GM12865 (cell line): ENCODE data around the gene WBP1.

Source experiments
- DNase-seq: peaks from one replicate; pipeline ENCODE4 v3.0.0; 2010; ENCODE audit warnings: low read depth
- H3K4me3 ChIP-seq: 2 replicates; pipeline ENCODE4 v1.5.1; 2011; ENCODE audit warnings: mild to moderate bottlenecking, low read depth, low read length, control low read depth
- CTCF ChIP-seq: IDR thresholded peaks from 2 replicates; pipeline ENCODE4 v1.5.1; 2011; ENCODE audit warnings: low read length, control low read depth, low read depth, inconsistent platforms; ENCODE audit not compliant: insufficient read depth; ENCODE audit errors: missing control alignments

The WBP1 gene

DNA sequence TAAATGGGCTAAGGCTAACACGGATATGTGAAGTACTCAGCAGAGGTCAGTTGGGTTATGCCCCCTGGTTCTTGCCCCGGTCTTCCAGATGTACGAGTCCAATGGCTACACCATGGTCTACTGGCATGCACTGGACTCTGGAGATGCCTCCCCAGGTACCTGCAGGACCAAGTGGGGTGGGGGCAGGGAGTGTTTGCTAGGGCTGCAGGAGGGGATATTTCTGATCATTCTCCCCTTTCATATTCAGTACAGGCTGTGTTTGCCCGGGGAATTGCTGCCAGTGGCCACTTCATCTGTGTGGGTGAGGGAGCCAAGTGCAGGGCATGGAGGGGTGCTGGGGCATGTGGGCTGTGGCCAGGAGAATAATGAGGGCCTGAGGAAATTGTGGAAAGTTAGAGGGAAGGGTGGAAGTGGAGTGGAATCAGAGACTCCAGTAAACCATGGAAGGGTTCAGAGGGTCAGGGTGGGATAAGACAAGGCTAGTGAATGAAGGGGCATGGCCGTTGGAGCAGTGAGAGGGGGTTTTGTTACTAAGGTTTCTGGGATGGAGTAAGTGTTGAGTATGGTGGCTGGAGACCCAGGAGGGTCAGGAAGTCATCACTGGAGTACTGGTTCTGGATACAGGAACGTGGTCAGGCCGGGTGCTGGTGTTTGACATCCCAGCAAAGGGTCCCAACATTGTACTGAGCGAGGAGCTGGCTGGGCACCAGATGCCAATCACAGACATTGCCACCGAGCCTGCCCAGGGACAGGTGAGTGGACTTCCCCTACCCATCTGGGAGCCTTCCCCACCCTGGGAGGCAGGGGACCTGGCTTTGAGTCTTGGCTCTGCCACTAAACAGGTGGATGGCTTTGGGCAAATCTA lies 34.8 kb upstream of the WBP1 start:
- TF ChIP-seq CTCF: no peak
- no peak for DNase-seq
- H3K4me3 ChIP-seq: no peak overlapping the region

DNA sequence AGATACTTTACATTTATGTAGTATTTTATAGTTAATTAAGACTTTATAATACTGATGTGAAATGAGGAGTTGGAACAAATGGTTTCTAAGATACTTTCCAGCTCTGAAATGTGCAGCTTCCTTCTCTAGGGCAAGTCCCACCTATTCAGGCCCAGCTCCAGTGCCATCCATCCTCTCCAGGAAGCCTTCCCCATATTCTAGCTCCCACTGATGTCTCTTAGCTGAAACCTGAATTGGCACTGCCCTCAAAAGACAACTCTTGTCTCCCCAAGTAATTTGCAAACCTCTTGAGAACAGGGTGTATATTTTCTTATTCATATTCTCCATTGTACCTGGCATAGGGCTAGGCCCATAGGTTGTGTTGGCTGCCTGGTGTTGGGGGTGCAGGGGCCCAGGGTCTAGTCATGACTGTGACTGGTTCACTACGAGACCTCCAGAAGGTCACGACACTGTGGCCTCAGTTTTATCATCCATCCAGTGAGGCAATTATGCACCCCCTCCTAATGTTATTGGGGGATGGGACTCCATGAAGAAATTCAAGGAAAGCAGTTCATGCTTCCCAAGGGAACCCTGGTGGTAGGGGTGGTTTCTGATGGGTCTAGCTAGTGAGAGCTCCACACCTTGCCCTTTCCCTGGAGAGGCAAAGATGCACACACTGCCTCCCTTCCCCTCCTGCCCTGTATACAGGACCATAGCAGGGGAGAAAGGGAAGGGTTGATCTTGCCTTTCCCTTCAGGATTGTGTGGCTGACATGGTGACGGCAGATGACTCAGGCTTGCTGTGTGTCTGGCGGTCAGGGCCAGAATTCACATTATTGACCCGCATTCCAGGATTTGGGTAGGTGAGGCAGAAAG lies 33.9 kb upstream of the WBP1 start:
- no peak for TF ChIP-seq CTCF
- no peak overlapping the region for H3K4me3 ChIP-seq
- DNase-seq: no peak

GRCh38 chr2:74424995-74425406 lies 33.2 kb upstream of the WBP1 start:
- H3K4me3 ChIP-seq: no peak overlapping the region
- TF ChIP-seq CTCF: no peak
- DNase-seq: no peak

GRCh38 chr2:74425523-74425922 lies 32.7 kb upstream of the WBP1 start:
- no peak for TF ChIP-seq CTCF
- no peak overlapping the region for H3K4me3 ChIP-seq
- DNase-seq: no peak

DNA sequence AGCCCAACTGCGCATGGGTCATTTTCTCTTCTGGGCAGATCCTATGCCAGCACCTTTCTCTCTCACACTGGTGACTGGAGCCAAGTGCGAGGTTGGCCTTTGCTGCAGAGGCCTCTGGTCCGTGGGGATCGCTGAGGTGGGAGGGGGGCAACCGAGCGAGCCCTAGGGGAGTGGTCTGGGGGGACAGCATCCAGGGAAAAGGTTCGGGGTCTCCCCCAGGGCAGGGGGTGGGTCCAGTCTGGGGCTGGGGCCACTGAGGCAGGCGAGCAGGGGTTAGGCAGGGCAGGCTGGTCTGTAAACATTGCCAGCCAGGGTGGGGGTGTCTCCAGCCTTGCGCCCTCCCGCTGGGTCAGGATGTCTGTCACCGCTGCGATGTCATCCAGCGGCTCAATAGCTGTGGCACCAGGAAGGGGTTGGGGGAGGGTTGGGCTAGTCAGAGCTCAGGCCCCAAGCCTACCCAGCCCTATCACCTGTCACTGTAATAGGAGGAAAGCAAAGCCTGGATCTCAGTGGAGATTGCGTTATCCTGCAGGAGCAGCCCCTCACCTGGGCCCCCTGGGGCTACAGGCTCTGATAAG lies 32.0 kb upstream of the WBP1 start:
- no peak overlapping the region for H3K4me3 ChIP-seq
- no peak for TF ChIP-seq CTCF
- no peak for DNase-seq

DNA sequence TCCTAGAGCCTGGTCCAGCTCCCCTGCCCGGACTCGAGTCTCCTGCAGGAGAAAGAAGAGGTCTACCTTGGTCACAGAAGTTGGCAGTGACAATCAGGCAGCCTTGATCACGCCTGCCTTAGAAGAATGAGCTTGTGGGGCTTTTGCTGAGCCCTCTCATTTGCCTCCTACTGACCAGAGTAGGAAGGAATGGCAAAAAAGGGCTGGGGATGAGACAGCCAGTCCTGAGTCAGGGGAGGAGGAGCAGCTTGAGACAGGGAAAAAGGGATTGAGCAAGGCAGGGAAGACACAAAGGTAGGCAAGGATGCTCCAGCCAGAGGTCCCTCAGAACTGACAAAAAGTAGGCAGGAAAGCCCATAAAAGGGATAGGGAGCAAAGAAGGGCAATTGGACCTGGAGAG lies 30.7 kb upstream of the WBP1 start:
- H3K4me3 ChIP-seq: no peak overlapping the region
- no peak for TF ChIP-seq CTCF
- DNase-seq: no peak
